HCT116 (cell line): ENCODE measurements around the gene CHAMP1. TPM values are rescaled to one million over a fixed set of nuclear protein-coding genes. Genes with fewer than 3 reads are reported as not detected.

Source experiments
- ATAC-seq: fragments of 200-7000 bp; cut with Tn5 transposase; 2 replicates; pipeline ENCODE4 v1.9.1; 2020; ENCODE audit warnings: mild to moderate bottlenecking, moderate library complexity
- BruUV-seq: library from RNA; stranded (reverse); fragments of 400-500 nt; replicated peaks from 2 replicates; lab custom pipeline; 2021; lab: Mats Ljungman, UMichigan
- CTCF ChIA-PET: fragments of 300-600 bp; sonication (Branson Sonifier 250); formaldehyde crosslinking; loops from one replicate; lab custom pipeline; 2021; ENCODE audit warnings: antibody characterized with exemption; lab: Charles Lee
- POLR2A ChIA-PET: fragments of 300-600, 350-600 bp; sonication (Branson Sonifier 250); formaldehyde crosslinking; loops from one replicate; lab custom pipeline; 2021; ENCODE audit warnings: antibody characterized with exemption; lab: Charles Lee
- RAD21 ChIA-PET, 2 experiments: fragments of 300-600 bp; sonication (Branson Sonifier 250); formaldehyde crosslinking; loops; one replicate each; lab custom pipeline; 2023; ENCODE audit warnings: low total read pairs in 2 of 2; ENCODE audit not compliant: uncharacterized antibody in 2 of 2, unreplicated experiment in 2 of 2, low non-redundant PET in 1 of 2; lab: Charles Lee
- DNase-seq: peaks from one replicate; pipeline ENCODE4 v3.0.0-alpha.2; 2010; ENCODE audit warnings: low read depth, low spot score
- H2AFZ ChIP-seq: fragments of 200-600 bp; shearing (Covaris generic), sonication (generic); 2 replicates; pipeline ENCODE4 v1.6.1; 2017; ENCODE audit warnings: low read depth, mixed run types, mixed read lengths, antibody characterized with exemption, low read length; ENCODE audit not compliant: poor library complexity, severe bottlenecking
- H3K27ac ChIP-seq: 2 replicates; pipeline ENCODE4 v1.5.1; 2012; ENCODE audit warnings: low read depth, low read length
- H3K27me3 ChIP-seq: fragments of 200-600 bp; sonication (generic); 2 replicates; pipeline ENCODE4 v1.6.1; 2016; ENCODE audit warnings: mixed run types, low read length, mixed read lengths; ENCODE audit not compliant: insufficient read depth
- H3K36me3 ChIP-seq, 2 experiments: fragments of 200-500 bp in 1 of 2; fragments of 200-600 bp in 1 of 2; sonication (Bioruptor generic) in 1 of 2; sonication (generic) in 1 of 2; 2 replicates each; pipeline versions ENCODE4 v1.5.1 to v1.6.1; 2014 to 2016; ENCODE audit warnings: low read length in 2 of 2, inconsistent platforms in 1 of 2, mixed read lengths in 1 of 2, mixed run types in 1 of 2; ENCODE audit not compliant: insufficient read depth in 2 of 2, control insufficient read depth in 1 of 2
- H3K4me1 ChIP-seq, 2 experiments: fragments of 200-600 bp in 1 of 2; sonication (generic) in 1 of 2; 2 replicates each; pipeline versions ENCODE4 v1.5.1 to v1.6.1; 2012 to 2017; ENCODE audit warnings: low read length in 2 of 2, inconsistent platforms in 1 of 2, mild to moderate bottlenecking in 1 of 2, mixed read lengths in 1 of 2, mixed run types in 1 of 2, moderate library complexity in 1 of 2; ENCODE audit not compliant: insufficient read depth in 2 of 2, control insufficient read depth in 1 of 2
- H3K4me2 ChIP-seq: fragments of 200-600 bp; sonication (generic); 2 replicates; pipeline ENCODE4 v1.6.1; 2017; ENCODE audit warnings: mixed run types, low read length, mixed read lengths
- H3K4me3 ChIP-seq, 2 experiments: fragments of 200-600 bp in 1 of 2; sonication (generic) in 1 of 2; replicated peaks in 1 of 2; 2 replicates each; pipeline ENCODE4 v1.5.1; 2011 to 2016; ENCODE audit warnings: low read length in 2 of 2, control low read depth in 1 of 2, low read depth in 1 of 2, mild to moderate bottlenecking in 1 of 2, mixed read lengths in 1 of 2, mixed run types in 1 of 2
- H3K79me2 ChIP-seq: fragments of 200-600 bp; sonication (generic); 2 replicates; pipeline ENCODE4 v1.6.1; 2017; ENCODE audit warnings: mild to moderate bottlenecking, mixed run types, low read length, moderate library complexity, mixed read lengths; ENCODE audit not compliant: insufficient read depth
- H3K9ac ChIP-seq: fragments of 200-600 bp; sonication (generic); 2 replicates; pipeline ENCODE4 v1.6.1; 2016; ENCODE audit warnings: low read length, mixed read lengths
- H3K9me2 ChIP-seq: fragments of 200-600 bp; sonication (generic), shearing (Covaris generic); 2 replicates; pipeline ENCODE4 v1.6.1; 2017; ENCODE audit warnings: mixed run types, mild to moderate bottlenecking, moderate library complexity; ENCODE audit not compliant: insufficient read depth
- H3K9me3 ChIP-seq, 2 experiments: fragments of 200-500 bp in 1 of 2; fragments of 200-600 bp in 1 of 2; sonication (Bioruptor generic) in 1 of 2; sonication (generic) in 1 of 2; 2 replicates each; pipeline ENCODE4 v1.6.1; 2014 to 2017; ENCODE audit warnings: low read length in 2 of 2, mixed read lengths in 2 of 2, inconsistent platforms in 1 of 2, low read depth in 1 of 2, mild to moderate bottlenecking in 1 of 2, mixed run types in 1 of 2, moderate library complexity in 1 of 2; ENCODE audit not compliant: control insufficient read depth in 1 of 2, insufficient read depth in 1 of 2
- H4K20me1 ChIP-seq: fragments of 200-600 bp; sonication (generic), shearing (Covaris generic); 2 replicates; pipeline ENCODE4 v1.6.1; 2017; ENCODE audit warnings: mixed run types, mild to moderate bottlenecking, moderate library complexity; ENCODE audit not compliant: insufficient read depth
- CBX3 ChIP-seq: IDR thresholded peaks from 2 replicates; pipeline ENCODE4 v1.6.1; 2012; ENCODE audit warnings: low read depth
- EGR1 ChIP-seq: IDR thresholded peaks from 2 replicates; pipeline ENCODE4 v1.6.1; 2012; ENCODE audit warnings: low read depth
- EZH2phosphoT487 ChIP-seq: fragments of 200-600 bp; IDR thresholded peaks from 2 replicates; pipeline ENCODE4 v1.6.1; 2018; ENCODE audit warnings: antibody characterized with exemption, borderline replicate concordance
- FOSL1 ChIP-seq: IDR thresholded peaks from 2 replicates; pipeline ENCODE4 v1.6.1; 2012; ENCODE audit warnings: low read depth
- JUND ChIP-seq: IDR thresholded peaks from 2 replicates; pipeline ENCODE4 v1.6.1; 2012
- POLR2A ChIP-seq: IDR thresholded peaks from 2 replicates; pipeline ENCODE4 v1.7.0; 2011; ENCODE audit warnings: borderline replicate concordance; ENCODE audit not compliant: insufficient read depth, insufficient read length; ENCODE audit errors: extremely low read depth
- POLR2AphosphoS5 ChIP-seq: IDR thresholded peaks from 2 replicates; pipeline ENCODE4 v1.6.1; 2011; ENCODE audit warnings: mild to moderate bottlenecking, low read depth, low read length, moderate library complexity
- REST ChIP-seq: IDR thresholded peaks from 2 replicates; pipeline ENCODE4 v1.6.1; 2012; ENCODE audit warnings: low read depth
- SIN3A ChIP-seq: IDR thresholded peaks from 2 replicates; pipeline ENCODE4 v1.6.1; 2012; ENCODE audit warnings: low read depth
- SP1 ChIP-seq: IDR thresholded peaks from 2 replicates; pipeline ENCODE4 v1.6.1; 2012; ENCODE audit warnings: low read depth
- SRF ChIP-seq: IDR thresholded peaks from 2 replicates; pipeline ENCODE4 v1.6.1; 2012; ENCODE audit warnings: low read depth
- YY1 ChIP-seq: IDR thresholded peaks from 2 replicates; pipeline ENCODE4 v1.6.1; 2011; ENCODE audit warnings: low read length, low read depth, moderate library complexity, mild to moderate bottlenecking; ENCODE audit not compliant: insufficient replicate concordance; ENCODE audit errors: extremely low read depth
- ZFX ChIP-seq: fragments of 450-650 bp; IDR thresholded peaks from 2 replicates; pipeline ENCODE4 v1.6.1; 2017
- intact Hi-C: fragments of 100-400 bp; cut with micrococcal nuclease; formaldehyde crosslinking; loops from 2 replicates; pipeline ENCODE4 v1.10.0; 2022
- total RNA-seq: library from RNA; stranded (reverse); gene quantifications from one replicate; pipeline ENCODE4 v1.2.1, GENCODE V29; 2021; ENCODE audit not compliant: unreplicated experiment
- TF ChIP-seq, protein P1 (sequence below): IDR thresholded peaks from 2 replicates; pipeline ENCODE4 v1.6.1; 2012
- TF ChIP-seq, protein P2 (sequence below), 3 experiments: fragments of 200-600 bp in 1 of 3; sonication (generic) in 1 of 3; IDR thresholded peaks in 2 of 3; conservative IDR thresholded peaks in 1 of 3; 2 replicates each; pipeline ENCODE4 v1.5.1; 2012 to 2017; ENCODE audit warnings: low read depth in 2 of 3, low read length in 2 of 3, antibody characterized with exemption in 1 of 3, borderline replicate concordance in 1 of 3, control low read depth in 1 of 3, mild to moderate bottlenecking in 1 of 3, mixed read lengths in 1 of 3, mixed run types in 1 of 3, moderate library complexity in 1 of 3; ENCODE audit not compliant: insufficient read depth in 1 of 3
- TF ChIP-seq, protein P3 (sequence below): IDR thresholded peaks from 2 replicates; pipeline ENCODE4 v1.6.1; 2012

The CHAMP1 gene
- total RNA-seq, 1 experiment from 2014 or later: 31.5 TPM

DNA sequence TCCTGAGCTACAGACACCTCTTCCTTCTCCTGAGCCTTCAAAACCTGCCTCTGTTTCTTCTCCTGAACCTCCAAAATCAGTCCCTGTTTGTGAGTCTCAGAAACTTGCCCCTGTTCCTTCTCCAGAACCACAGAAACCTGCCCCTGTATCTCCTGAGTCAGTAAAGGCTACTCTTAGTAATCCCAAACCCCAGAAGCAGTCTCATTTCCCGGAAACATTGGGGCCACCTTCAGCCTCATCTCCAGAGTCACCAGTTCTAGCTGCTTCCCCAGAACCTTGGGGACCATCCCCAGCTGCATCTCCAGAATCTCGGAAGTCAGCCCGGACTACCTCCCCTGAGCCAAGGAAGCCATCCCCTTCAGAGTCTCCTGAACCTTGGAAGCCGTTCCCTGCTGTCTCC, 10.0 kb downstream of the CHAMP1 start:
- ChIA-PET CTCF (no interaction called here), POLR2A (no interaction called here), RAD21 (no interaction called here)
- H3K27ac ChIP-seq: no peak overlapping the region
- H3K9ac ChIP-seq: no peak overlapping the region
- DNase-seq: no peak
- H3K9me3 ChIP-seq: no peaks in the 10 kb centered on the region
- no peak overlapping the region for H3K4me3 ChIP-seq
- no peak overlapping the region for H3K4me2 ChIP-seq
- no TSS peak for BruUV-seq
- 0 out of 2 replicates have a peak, but pooled peaks cover 8% of the 10 kb centered on the region for H4K20me1 ChIP-seq
- no peaks in the 10 kb centered on the region for H3K27me3 ChIP-seq
- no peak for ATAC-seq
- peaks cover 0 to 3% of the 10 kb centered on the region in 2 experiments; a peak in 1 of 4 replicates for H3K4me1 ChIP-seq
- peaks cover 50 to 63% of the 10 kb centered on the region in 2 experiments for H3K36me3 ChIP-seq
- no peaks in the 10 kb centered on the region for H3K9me2 ChIP-seq
- TF ChIP-seq SIN3A (no peak), FOSL1 (no peak), SP1 (no peak), EGR1 (no peak), SRF (no peak), POLR2A (no peak)
- TF ChIP-seq, protein P1, sequence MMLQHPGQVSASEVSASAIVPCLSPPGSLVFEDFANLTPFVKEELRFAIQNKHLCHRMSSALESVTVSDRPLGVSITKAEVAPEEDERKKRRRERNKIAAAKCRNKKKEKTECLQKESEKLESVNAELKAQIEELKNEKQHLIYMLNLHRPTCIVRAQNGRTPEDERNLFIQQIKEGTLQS: no peak
- no peak overlapping the region for H2AFZ ChIP-seq
- intact Hi-C loops: no loop called here
- peaks cover 64% of the 10 kb centered on the region for H3K79me2 ChIP-seq

DNA sequence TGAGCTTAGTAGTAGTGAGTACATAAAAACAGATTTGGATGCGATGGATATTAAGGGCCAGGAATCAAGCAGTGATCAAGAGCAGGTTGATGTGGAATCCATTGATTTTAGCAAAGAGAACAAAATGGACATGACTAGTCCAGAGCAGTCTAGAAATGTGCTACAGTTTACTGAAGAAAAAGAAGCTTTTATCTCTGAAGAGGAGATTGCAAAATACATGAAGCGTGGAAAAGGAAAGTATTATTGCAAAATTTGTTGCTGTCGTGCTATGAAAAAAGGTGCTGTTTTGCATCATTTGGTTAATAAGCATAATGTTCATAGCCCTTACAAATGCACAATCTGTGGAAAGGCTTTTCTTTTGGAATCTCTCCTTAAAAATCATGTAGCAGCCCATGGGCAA, 11.4 kb downstream of the CHAMP1 start:
- no peak overlapping the region for H3K4me3 ChIP-seq
- H3K4me2 ChIP-seq: no peak overlapping the region
- no peak for ATAC-seq
- H3K9ac ChIP-seq: no peak overlapping the region
- ChIA-PET POLR2A (no interaction called here), RAD21 (no interaction called here), CTCF (interaction anchor here (0.6 kb wide), 1 partner anchor 13 kb away, joined by 5 read pairs; no protein-coding TSS in a partner anchor)
- no peaks in the 10 kb centered on the region for H3K9me3 ChIP-seq
- H3K9me2 ChIP-seq: no peaks in the 10 kb centered on the region
- no peaks in the 10 kb centered on the region for H3K27me3 ChIP-seq
- H3K27ac ChIP-seq: no peak overlapping the region
- no TSS peak for BruUV-seq
- DNase-seq: no peak
- 0 out of 2 replicates have a peak, but pooled peaks cover 8% of the 10 kb centered on the region for H4K20me1 ChIP-seq
- H3K36me3 ChIP-seq: peaks cover 50 to 57% of the 10 kb centered on the region in 2 experiments
- intact Hi-C loops: no loop called here
- H3K79me2 ChIP-seq: peaks cover 52% of the 10 kb centered on the region
- no peaks in the 10 kb centered on the region for H3K4me1 ChIP-seq
- H2AFZ ChIP-seq: no peak overlapping the region
- TF ChIP-seq, protein P1: no peak
- TF ChIP-seq POLR2AphosphoS5 (no peak), EGR1 (no peak), SRF (no peak), SP1 (no peak), CBX3 (no peak), REST (no peak), ZFX (no peak), JUND (no peak), EZH2phosphoT487 (no peak), YY1 (no peak)
- TF ChIP-seq, protein P2, sequence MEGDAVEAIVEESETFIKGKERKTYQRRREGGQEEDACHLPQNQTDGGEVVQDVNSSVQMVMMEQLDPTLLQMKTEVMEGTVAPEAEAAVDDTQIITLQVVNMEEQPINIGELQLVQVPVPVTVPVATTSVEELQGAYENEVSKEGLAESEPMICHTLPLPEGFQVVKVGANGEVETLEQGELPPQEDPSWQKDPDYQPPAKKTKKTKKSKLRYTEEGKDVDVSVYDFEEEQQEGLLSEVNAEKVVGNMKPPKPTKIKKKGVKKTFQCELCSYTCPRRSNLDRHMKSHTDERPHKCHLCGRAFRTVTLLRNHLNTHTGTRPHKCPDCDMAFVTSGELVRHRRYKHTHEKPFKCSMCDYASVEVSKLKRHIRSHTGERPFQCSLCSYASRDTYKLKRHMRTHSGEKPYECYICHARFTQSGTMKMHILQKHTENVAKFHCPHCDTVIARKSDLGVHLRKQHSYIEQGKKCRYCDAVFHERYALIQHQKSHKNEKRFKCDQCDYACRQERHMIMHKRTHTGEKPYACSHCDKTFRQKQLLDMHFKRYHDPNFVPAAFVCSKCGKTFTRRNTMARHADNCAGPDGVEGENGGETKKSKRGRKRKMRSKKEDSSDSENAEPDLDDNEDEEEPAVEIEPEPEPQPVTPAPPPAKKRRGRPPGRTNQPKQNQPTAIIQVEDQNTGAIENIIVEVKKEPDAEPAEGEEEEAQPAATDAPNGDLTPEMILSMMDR (IDR thresholded peaks at IDR 0.05 in 2 of 3, conservative IDR thresholded peaks at IDR 0.05 in 1 of 3; ENCODE audit: borderline replicate concordance in 1 of 3, insufficient read depth in 1 of 3, low read depth in 2 of 3, low read length in 2 of 3): no peak
- TF ChIP-seq, protein P3, sequence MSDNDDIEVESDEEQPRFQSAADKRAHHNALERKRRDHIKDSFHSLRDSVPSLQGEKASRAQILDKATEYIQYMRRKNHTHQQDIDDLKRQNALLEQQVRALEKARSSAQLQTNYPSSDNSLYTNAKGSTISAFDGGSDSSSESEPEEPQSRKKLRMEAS: no peak
